Measurements from ENCODE around the gene ALK.

The ALK gene

DNA sequence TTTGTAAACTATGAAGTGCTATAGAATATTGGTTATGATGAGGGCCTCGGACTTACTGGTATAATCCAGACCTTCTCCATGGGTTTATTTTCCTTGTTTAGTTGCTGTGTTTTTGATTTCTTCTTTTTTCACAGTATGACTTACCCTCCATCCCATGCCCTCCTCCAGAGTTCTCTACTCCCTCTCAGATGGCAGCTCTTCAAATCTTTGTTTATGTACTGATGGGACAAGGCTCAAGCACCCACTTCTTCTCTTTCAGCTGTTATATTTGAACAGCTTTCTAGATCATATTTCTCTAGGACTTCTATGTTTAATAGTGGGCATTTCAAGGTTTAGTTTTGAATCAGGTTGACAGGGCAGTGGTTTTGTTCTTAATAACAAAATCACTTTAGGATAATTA is 762.3 kb downstream of the ALK start:
- no peak for DNase-seq

- DNase-seq: no peak
Observed at GRCh38 chr2:29157131-29157530, 764.3 kb downstream of the ALK start.

GRCh38 chr2:29155578-29155977 is 765.8 kb downstream of the ALK start:
- DNase-seq: no peak

- no peak for DNase-seq
Observed at GRCh38 chr2:29154610-29155009, 766.8 kb downstream of the ALK start.

GRCh38 chr2:29147963-29148362 is 773.4 kb downstream of the ALK start:
- DNase-seq: no peak

DNA sequence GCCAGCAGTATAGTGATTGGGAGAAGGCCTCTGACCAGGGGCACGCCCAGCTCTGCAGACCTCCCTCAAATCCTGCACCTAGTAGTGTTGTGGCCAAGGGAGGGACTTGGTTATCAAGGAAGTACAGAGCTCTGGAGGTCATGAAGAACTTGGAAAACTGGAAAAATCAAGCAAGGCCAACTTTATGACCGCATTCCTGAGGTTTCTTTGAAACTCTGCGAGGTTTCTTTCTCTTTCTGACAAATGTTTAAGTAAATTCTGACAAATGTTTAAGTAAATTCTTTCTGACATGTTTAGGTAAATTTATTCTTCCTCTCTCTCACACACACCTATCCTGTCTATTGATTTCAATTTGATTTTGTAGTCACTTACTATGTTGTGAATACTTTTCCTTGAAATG is 775.2 kb downstream of the ALK start:
- DNase-seq: no peak

DNA sequence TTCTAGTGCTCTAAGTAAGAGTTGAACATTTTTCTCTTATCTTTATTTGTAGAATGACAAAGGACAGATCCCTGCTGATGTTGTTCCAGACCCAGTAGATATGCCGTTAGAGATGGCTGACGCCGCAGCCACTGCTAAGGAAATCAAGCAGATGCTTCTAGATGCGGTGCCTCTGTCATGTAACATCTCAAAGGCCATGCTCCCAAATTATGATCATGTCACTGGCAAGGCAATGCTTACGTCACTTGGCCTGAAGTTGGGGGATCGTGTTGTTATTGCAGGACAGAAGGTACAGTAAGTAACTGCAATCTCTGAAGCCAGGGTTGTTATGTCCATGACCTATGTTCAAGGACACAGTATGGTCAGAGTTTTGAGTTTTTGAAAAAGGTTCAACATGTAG is 777.7 kb downstream of the ALK start:
- no peak for DNase-seq
